OCI-M2 (cell line): ENCODE results near the gene KCNJ2.

Experiments used
- DNase-seq: peaks from one replicate; lab custom pipeline; 2025; ENCODE audit not compliant: unreplicated experiment; lab: John Stamatoyannopoulos, UW

Gene KCNJ2

DNA sequence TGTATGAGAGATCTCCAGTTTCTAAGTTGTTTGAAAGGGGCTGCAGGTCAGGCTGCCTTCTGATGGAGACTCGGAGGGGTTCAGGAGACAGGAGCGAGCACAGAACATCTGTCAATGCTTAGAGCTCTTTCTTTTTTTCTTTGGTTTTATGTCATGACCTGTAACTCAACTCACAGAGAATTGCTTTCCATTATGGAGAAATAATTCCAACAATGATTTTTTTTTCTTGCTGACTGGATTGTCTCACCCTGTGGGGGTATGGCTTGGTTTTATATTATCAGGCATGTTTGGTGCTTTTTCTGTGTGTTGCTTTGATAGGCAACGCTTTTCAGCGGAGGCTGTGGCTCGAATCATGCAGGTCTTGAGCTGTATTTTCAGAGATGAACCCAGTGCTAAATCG is 10.7 kb upstream of the KCNJ2 start:
- no peak for DNase-seq

DNA sequence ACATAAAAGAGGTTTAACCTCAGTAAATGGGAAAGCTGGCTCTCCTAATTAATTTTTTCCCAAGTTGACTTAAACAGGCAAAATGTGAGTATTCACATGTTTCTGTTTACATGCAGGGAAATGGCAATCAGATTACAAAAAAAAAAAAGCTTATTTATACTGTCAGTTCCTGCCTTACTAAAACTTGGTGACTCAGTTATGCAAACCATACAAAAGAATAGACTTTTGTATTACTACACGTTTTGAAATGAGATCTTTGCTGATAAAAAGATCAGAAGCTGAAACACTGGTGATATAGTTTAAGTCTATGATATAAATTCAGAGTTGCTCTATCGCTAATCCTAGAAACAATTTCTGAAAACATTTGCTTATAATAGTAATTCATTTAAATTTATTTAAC is 9.4 kb upstream of the KCNJ2 start:
- DNase-seq, result no peak

DNA sequence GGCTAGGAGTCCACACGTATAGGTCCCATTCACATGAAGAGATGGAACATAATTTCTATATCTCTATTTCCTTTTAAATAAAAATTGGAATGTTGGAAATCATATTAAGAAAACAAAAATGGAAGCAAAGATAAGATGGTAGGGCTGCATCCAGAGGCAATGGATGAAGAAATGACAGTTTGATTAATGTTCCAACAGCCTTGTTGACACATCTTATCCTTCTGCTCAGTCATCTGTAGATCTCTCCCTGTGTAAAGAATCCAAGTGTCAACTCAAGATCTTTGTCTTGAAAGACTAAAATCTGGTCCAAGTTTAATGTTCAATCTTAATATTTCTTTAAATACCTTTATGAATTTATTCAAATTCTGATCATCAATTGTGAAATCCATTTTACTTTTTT is 7.8 kb upstream of the KCNJ2 start:
- no peak for DNase-seq

GRCh38 chr17:70165383-70165782 is 3.9 kb upstream of the KCNJ2 start:
- no peak for DNase-seq

GRCh38 chr17:70166615-70167014 is 2.7 kb upstream of the KCNJ2 start:
- no peak for DNase-seq

- DNase-seq, result no peak
These were observed 1.0 kb upstream of the KCNJ2 start for GRCh38 chr17:70168044-70168976.

DNA sequence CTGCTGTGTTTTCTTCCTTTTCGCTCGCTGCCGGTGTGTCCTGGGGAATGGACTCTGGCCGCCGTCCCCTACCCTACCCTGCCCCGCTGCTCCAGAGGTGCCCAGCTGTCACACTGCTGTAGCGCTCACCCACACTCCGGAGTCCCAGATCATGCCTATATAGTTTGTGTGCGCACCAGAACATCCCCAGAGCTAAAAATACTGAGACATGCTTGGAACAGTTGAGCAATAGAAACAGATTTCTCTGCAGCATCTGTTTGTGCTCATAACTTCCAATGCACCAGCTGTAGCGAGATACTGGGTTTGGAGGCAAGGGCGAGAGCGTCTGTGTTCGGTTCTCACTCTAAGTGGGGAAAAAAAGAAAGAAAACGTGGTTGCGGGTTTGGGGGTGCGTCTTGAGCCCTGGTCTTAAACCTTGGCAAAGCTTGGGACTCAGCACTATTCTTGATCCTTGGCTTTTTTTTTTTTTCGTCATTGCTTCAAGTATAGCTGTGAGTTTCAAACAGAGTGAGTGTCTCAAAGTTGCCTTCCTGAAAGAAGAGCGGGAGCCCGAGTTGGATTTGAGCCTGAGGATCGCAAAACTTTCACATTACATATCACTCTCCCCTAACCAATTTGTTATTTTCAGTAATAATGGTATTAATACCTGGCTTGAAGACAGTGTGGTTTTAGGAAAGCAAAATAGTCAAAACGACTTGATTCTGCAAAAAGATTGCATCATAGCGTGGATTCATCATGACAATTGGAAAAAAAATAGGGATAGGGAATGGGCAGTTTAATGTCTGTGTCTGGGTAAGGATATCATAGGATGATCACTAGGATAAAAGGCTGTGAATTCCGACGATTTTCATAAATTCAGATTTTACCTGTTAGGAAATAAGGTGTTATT is 621 bp downstream of the KCNJ2 start:
- DNase-seq, result no peak

DNA sequence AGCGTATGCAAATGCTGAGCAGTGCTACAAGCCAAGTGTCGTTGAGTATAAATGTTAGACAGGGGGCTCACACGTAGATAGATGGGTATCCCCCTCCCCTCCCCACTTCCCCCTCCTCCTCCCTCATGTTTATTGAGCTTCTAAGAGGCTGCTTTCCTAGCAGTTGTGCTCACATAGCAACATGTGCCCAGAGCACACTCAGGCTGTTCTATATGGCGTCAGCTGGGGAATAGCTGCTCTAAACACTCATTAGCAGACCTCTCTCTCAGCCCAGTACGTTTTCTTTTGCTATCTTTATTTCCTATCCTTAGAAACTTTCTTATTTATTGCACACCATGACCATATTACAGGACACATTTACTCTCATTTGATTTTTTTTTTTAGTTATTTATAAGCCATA is 1.8 kb downstream of the KCNJ2 start:
- DNase-seq, result no peak

DNA sequence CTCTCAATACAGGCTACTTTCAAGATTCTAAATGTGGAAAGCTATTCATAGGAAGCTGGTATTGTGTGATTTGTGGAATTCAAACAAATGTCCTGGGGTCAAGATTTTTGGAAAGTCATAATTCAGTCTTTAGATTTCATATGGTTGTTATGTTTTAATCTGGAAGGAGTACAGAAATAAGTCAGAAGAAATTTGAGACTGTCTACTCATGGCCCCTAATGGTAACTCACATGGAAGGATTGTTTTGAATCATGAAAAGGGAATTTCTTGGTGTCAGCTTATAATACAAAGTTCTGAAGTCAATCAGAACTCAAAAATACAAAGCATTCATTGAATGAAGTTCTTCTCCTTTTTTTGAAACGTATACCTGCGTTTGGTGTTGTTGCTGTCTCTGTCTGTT is 3.1 kb downstream of the KCNJ2 start:
- no peak for DNase-seq

DNA sequence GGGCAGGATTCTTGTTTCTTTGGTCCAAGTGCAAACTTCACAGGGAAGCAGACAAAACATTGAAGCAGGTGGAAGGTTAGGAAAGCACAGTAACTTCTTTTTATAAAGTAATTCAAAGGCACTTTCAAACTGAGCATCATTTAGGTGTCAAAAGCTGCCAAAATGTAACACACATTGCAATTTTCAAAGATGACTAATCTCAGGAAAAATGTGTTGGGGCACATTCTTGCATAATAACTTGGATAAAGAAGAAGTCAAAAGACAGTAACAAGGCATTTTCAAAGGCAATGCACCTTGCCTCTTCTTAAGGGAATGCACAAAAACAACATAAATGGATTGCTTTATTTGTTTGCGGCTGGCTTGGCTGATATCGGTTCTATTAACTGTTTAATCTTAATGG is 3.6 kb downstream of the KCNJ2 start:
- DNase-seq, result no peak

GRCh38 chr17:70173681-70174080 is 4.3 kb downstream of the KCNJ2 start:
- no peak for DNase-seq

DNA sequence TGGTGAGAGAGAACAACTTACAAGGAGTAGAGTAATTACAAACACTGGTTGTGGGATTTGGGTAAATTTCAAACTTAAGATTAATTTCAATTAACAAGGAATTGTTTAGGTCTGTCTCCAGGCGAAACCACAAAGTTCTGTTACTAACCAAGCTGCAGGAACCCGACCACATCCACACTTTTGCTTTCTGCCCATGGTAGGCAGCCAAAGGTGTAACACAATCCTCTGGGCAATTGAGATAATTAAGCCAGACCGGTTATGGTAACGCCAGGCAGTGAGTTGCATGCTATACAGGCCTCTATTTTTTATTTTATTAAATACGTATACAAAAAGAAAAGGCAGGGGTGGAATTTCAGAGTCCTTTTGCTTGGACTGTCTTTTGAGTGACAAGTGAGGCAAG is 12.0 kb downstream of the KCNJ2 start:
- no peak for DNase-seq

GRCh38 chr17:70181866-70182265 is 12.5 kb downstream of the KCNJ2 start:
- no peak for DNase-seq

- no peak for DNase-seq
These were observed 14.2 kb downstream of the KCNJ2 start for GRCh38 chr17:70183508-70183907.

GRCh38 chr17:70184207-70184606 is 14.9 kb downstream of the KCNJ2 start:
- DNase-seq, result no peak

DNA sequence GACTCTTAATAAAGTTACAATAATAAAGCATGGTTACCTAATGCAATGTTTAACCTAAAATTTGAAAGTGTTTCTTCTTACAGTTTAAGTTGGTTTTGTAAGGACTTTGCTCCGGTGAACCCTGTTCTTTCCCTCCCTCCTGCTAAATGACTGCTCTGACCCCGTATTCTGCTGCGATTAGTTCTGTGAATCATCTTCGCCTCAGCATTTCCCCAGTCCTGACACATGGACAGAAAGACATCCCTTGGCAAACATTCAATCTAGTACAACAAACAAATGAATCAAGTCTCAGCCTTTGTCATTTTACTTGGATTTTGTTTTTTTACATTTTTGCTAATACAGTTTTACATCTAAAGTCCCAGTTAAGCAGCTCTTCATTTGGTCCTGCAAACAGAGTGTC is 15.4 kb downstream of the KCNJ2 start:
- no peak for DNase-seq

- no peak for DNase-seq
These were observed 16.0 kb downstream of the KCNJ2 start for GRCh38 chr17:70185285-70185684.

GRCh38 chr17:70187383-70187782 is 18.1 kb downstream of the KCNJ2 start:
- DNase-seq, result no peak

GRCh38 chr17:70190959-70191805 is 21.9 kb downstream of the KCNJ2 start:
- no peak for DNase-seq

GRCh38 chr17:70195091-70195490 is 25.8 kb downstream of the KCNJ2 start:
- DNase-seq, result no peak

DNA sequence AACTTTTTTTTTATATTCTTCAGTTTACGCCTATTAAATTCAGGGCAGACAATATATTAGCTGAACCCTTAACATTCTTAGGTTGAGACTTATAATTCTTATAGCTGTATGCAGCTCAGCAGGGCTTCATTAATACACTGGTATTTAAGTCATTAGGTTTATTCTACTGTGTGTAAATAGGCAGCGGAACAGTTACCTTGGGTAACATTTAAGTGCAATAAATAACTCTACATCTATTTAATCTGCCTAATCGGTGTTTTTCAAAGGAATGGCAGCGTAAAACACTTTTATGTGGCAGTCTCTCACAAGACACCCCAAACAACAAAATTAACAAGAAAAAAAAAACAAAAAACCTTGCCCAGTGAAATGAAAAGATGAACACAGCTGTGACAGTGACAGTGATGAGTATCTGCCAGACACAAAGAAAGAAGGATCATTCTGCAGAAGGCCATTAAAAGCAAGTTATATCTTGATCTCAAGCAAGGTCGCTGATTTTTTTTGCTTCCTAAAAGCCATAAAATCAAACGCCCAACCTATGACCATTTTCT is 32.6 kb downstream of the KCNJ2 start:
- DNase-seq, result no peak
